Prostate gland (tissue), 2 donors: ENCODE results near the gene DIAPH2. TPM values are rescaled to one million over a fixed set of nuclear protein-coding genes. Genes with fewer than 3 reads are reported as not detected.

Source experiments
- DNase-seq: peaks from one replicate; pipeline ENCODE4 v3.0.0-alpha.2; 2019; ENCODE audit warnings: low spot score
- H3K27ac ChIP-seq, 2 donors: fragments of 200-600 bp; sonication (generic); 2 replicates each; pipeline ENCODE4 v1.5.1; 2017 to 2019
- H3K27me3 ChIP-seq: fragments of 200-600 bp; sonication (generic); replicated peaks from 2 replicates; pipeline ENCODE4 v1.5.1; 2019; ENCODE audit not compliant: insufficient read depth
- H3K36me3 ChIP-seq, 2 donors: fragments of 200-600 bp; sonication (generic); 1 replicate in 1 of 2; 2 replicates in 1 of 2; pipeline versions ENCODE4 v1.5.1 to v1.8.1; 2017 to 2019
- H3K4me1 ChIP-seq: fragments of 200-600 bp; sonication (generic); replicated peaks from 2 replicates; pipeline ENCODE4 v1.5.1; 2019
- H3K4me3 ChIP-seq, 2 donors: fragments of 200-600 bp; sonication (generic); 2 replicates each; pipeline ENCODE4 v1.5.1; 2017 to 2019
- H3K9me3 ChIP-seq: fragments of 200-600 bp; sonication (generic); 2 replicates; pipeline ENCODE4 v1.5.1; 2017
- CTCF ChIP-seq, 4 experiments: fragments of 200-600 bp in 2 of 4; fragments of 450-650 bp in 2 of 4; sonication (generic) in 2 of 4; IDR thresholded peaks; 1 replicate in 3 of 4; 2 replicates in 1 of 4; pipeline ENCODE4 v1.5.1; 2016 to 2019; ENCODE audit warnings: antibody characterized with exemption in 4 of 4, mild to moderate bottlenecking in 2 of 4, moderate library complexity in 2 of 4
- POLR2A ChIP-seq: fragments of 450-650 bp; IDR thresholded peaks from one replicate; pipeline ENCODE4 v1.6.1; 2016; ENCODE audit warnings: antibody characterized with exemption, mild to moderate bottlenecking
- POLR2AphosphoS5 ChIP-seq: sonication (generic); formaldehyde crosslinking; IDR thresholded peaks from one replicate; pipeline ENCODE4 v1.6.1; 2017; ENCODE audit warnings: antibody characterized with exemption
- WGBS: methylation state at CpG from one replicate; pipeline ENCODE4 v1.1.5; 2018; 5-methylcytosine and 5-hydroxymethylcytosine counted together
- intact Hi-C: fragments of 100-400 bp; cut with DNase I; formaldehyde crosslinking; loops from one replicate; pipeline ENCODE4 v1.14.2; 2022
- total RNA-seq, 2 donors: library from RNA; depleted of rRNA; stranded (reverse); fragments of >200 nt; gene quantifications; one replicate each; pipeline ENCODE4 v1.1.0, GENCODE V29; 2016

The DIAPH2 gene
- total RNA-seq, 2 donors from 2014 or later: 8.1 to 44.8 TPM

DNA sequence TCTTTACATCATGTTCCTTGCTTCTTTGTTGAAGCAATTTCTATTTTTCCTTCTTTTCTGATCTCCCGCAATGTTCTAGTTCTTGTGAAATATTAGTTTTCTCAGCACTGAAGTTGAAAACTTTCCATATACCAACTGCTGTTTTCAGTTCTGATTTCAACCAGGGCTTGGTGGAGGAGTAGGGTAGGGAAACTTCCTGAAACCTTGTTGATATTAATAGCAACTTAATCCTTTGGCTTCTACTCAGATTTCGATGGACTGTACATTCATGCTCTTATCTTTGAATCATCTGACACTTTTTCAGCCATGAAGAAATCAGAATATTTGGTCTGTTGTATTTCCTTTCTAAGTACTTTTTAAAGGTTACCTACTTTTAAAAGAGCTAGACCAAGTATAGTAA is 514.9 kb downstream of the DIAPH2 start:
- intact Hi-C loops: no loop called here
- H3K9me3 ChIP-seq: no peaks in the 10 kb centered on the region
- no peak overlapping the region for H3K27ac ChIP-seq
- no peaks in the 10 kb centered on the region for H3K27me3 ChIP-seq
- H3K4me3 ChIP-seq: no peak overlapping the region
- WGBS: 56% methylated on average over 2 of the region's 2 CpGs
- H3K4me1 ChIP-seq: no peaks in the 10 kb centered on the region
- no peak for DNase-seq
- H3K36me3 ChIP-seq: no peaks in the 10 kb centered on the region
- no peak for TF ChIP-seq POLR2AphosphoS5
- TF ChIP-seq CTCF (IDR thresholded peaks at IDR 0.05): no peak
- TF ChIP-seq POLR2A: no peak

DNA sequence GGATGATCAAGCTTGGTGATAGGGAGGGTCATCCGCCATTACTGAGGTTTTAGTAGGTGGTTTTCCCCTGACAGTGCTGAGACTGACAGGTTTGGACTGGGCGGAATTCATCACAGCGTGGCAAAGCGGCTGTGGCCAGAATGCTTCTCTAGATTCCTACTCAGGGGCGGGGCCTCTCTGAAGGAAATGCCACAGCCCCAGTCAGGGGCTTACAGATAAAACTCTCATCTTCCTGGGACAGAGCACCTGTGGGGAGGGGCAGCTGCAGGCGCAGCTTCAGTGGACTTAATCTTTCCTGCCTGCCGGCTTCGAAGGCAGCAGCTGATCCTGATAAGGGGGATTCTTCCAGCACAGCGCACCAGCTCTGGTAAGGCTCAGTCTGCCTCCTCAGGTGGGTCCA is 515.8 kb downstream of the DIAPH2 start:
- intact Hi-C loops: no loop called here

DNA sequence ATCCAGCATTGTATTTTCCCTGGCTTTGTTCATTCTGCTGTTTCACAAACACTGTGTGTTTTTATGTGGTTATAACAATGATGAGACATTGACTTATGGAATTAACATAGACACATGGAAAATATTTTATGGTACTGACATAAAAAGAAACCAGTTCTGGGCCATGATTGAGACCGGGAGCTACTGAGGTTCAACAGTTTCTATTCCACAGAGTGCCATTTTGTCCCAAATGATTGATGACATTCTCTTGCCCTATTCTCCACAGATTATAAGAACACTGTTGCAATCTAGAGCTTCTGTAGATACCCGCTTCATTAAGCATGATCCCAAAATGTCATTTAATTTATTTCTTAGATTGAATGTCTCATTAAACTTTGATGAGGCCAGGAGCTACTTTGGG is 525.9 kb downstream of the DIAPH2 start:
- intact Hi-C loops: no loop called here
- DNase-seq: no peak

More for the DNA sequence above, 515.8 kb downstream of the DIAPH2 start:
- Histone ChIP-seq H3K27ac (no peak overlapping the region), H3K4me3 (no peak overlapping the region), H3K9me3 (no peaks in the 10 kb centered on the region), H3K27me3 (no peaks in the 10 kb centered on the region), H3K4me1 (no peaks in the 10 kb centered on the region), H3K36me3 (no peaks in the 10 kb centered on the region)
- TF ChIP-seq CTCF (IDR thresholded peaks at IDR 0.05) (no peak), POLR2A (no peak), POLR2AphosphoS5 (no peak)
- no peak for DNase-seq
- 81% methylated on average over 6 of the region's 9 CpGs for WGBS

DNA sequence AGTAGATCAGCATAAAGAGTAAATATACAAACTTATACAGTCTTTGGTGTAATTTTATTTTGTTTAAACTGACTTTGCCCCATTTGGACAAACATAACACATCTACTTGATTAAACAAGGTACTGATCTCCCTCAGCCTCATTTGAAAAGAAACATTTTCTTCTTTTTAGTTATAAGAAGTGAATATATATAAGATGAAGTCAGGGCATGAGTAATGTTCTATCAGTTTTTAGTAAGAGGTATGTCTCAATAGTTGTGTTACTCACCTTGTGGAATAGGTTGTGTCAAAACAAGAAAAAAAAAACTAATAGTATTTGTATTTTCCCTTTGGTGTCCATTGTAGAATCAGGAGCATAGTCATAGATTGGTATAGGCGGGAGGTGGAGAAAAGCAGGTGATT is 526.4 kb downstream of the DIAPH2 start:
- no peaks in the 10 kb centered on the region for H3K9me3 ChIP-seq
- H3K27ac ChIP-seq: no peak overlapping the region
- no peak for DNase-seq
- no peak overlapping the region for H3K4me3 ChIP-seq
- H3K4me1 ChIP-seq: no peaks in the 10 kb centered on the region
- no peaks in the 10 kb centered on the region for H3K36me3 ChIP-seq
- WGBS: 82% methylated on average over 1 of the region's 1 CpG
- intact Hi-C loops: no loop called here
- TF ChIP-seq POLR2AphosphoS5: no peak
- TF ChIP-seq POLR2A: no peak
- no peak for TF ChIP-seq CTCF (IDR thresholded peaks at IDR 0.05)
- H3K27me3 ChIP-seq: no peaks in the 10 kb centered on the region

More for the DNA sequence above, 525.9 kb downstream of the DIAPH2 start:
- no peaks in the 10 kb centered on the region for H3K4me1 ChIP-seq
- H3K9me3 ChIP-seq: no peaks in the 10 kb centered on the region
- H3K27me3 ChIP-seq: no peaks in the 10 kb centered on the region
- H3K4me3 ChIP-seq: no peak overlapping the region
- no peak for TF ChIP-seq CTCF (IDR thresholded peaks at IDR 0.05)
- no peaks in the 10 kb centered on the region for H3K36me3 ChIP-seq
- no peak overlapping the region for H3K27ac ChIP-seq
- 100% methylated on average over 2 of the region's 2 CpGs for WGBS

DNA sequence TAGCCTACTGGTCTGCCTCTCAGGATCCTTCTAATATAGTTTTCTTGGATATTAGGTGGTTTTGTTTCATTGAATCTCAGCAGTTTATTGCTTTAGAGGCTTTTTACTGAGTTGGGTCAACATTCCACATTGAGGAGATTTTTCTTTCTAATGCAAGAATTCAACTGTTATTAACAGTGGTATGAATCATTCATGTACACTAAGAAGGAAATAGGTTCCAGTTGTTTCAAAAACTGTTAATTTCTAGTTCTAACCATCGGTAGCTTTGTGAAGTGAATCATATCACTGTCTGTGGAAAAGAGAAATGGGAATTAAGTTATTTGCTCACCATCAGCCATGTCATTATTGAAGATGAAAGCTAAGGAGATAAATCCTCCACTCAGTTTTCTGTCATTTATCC is 530.5 kb downstream of the DIAPH2 start:
- no peaks in the 10 kb centered on the region for H3K36me3 ChIP-seq
- WGBS: 92% methylated on average over 1 of the region's 1 CpG
- TF ChIP-seq POLR2A (no peak), POLR2AphosphoS5 (no peak), CTCF (IDR thresholded peaks at IDR 0.05) (no peak)
- no peak overlapping the region for H3K4me3 ChIP-seq
- H3K4me1 ChIP-seq: no peaks in the 10 kb centered on the region
- no peak for DNase-seq
- no peaks in the 10 kb centered on the region for H3K9me3 ChIP-seq
- H3K27ac ChIP-seq: no peak overlapping the region
- no peaks in the 10 kb centered on the region for H3K27me3 ChIP-seq
- intact Hi-C loops: no loop called here
